IPS-15b (cell line): Measurements from ENCODE around the gene TTLL10.
"Not testable (repeated sequence)": the region's sequence is repeated elsewhere in the genome, so short reads cannot be mapped to it uniquely, and the experiment has no call there.

Source experiments
- H3K27me3 ChIP-seq: one replicate; pipeline ENCODE4 v1.6.1; 2013; ENCODE audit warnings: low read length; ENCODE audit not compliant: control insufficient read depth, insufficient read depth
- H3K36me3 ChIP-seq: one replicate; pipeline ENCODE4 v1.6.1; 2013; ENCODE audit warnings: low read length; ENCODE audit not compliant: control insufficient read depth, insufficient read depth
- H3K4me1 ChIP-seq: one replicate; pipeline ENCODE4 v1.6.1; 2013; ENCODE audit warnings: mild to moderate bottlenecking, low read length; ENCODE audit not compliant: control insufficient read depth, insufficient read depth
- H3K4me3 ChIP-seq: one replicate; pipeline ENCODE4 v1.5.1; 2013; ENCODE audit warnings: low read depth, low read length
- H3K9ac ChIP-seq: one replicate; pipeline ENCODE4 v1.6.1; 2013; ENCODE audit warnings: low read depth, mild to moderate bottlenecking, low read length
- H3K9me3 ChIP-seq: one replicate; pipeline ENCODE4 v1.6.1; 2013; ENCODE audit warnings: mild to moderate bottlenecking, low read length; ENCODE audit not compliant: control insufficient read depth, insufficient read depth

Gene TTLL10

DNA sequence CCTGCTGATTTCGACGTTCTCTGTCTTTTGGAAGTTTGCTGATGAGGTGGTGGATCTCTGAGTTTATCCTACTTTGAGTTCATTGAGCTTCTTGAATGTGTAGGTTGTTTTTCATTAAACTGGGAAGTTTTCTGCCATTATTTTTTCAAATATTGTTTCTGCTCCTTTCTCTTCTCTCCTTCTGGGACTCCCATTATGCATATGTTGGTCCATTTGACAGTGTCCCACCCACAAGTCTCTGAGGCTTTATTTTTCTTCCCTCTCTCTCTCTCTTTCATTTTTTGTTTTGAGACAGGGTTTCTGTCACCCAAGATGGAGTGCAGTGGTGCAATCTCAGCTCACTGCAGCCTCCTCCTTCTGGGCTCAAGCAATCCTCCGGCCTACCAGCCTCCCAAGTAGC, 21.0 kb downstream of the TTLL10 start:
- peaks cover 5% of the 10 kb centered on the region for H3K9me3 ChIP-seq
- no peaks in the 10 kb centered on the region for H3K4me1 ChIP-seq
- no peak overlapping the region for H3K9ac ChIP-seq
- no peaks in the 10 kb centered on the region for H3K36me3 ChIP-seq
- H3K4me3 ChIP-seq: no peak overlapping the region
- H3K27me3 ChIP-seq: no peaks in the 10 kb centered on the region

DNA sequence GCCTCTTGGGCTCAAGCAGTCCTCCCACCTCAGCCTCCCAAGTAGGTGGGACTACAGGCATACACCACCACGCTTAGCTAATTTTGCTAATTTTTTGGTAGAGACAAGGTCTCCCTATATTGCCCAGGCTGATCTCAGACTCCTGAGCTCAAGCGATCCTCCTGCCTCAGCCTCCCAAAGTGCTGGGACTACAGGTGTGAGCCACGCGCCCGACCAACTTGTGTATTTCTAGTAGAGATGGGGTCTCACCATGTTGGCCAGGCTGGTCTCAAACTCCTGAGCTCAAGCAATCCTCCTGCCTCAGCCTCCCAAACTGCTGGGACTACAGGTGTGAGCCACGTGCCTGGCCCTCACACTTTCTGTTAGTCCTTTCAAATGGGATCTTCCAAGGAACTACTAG, 22.0 kb downstream of the TTLL10 start:
- not testable (repeated sequence) for H3K9ac ChIP-seq, H3K27me3 ChIP-seq, H3K9me3 ChIP-seq, H3K4me1 ChIP-seq, H3K36me3 ChIP-seq, H3K4me3 ChIP-seq

DNA sequence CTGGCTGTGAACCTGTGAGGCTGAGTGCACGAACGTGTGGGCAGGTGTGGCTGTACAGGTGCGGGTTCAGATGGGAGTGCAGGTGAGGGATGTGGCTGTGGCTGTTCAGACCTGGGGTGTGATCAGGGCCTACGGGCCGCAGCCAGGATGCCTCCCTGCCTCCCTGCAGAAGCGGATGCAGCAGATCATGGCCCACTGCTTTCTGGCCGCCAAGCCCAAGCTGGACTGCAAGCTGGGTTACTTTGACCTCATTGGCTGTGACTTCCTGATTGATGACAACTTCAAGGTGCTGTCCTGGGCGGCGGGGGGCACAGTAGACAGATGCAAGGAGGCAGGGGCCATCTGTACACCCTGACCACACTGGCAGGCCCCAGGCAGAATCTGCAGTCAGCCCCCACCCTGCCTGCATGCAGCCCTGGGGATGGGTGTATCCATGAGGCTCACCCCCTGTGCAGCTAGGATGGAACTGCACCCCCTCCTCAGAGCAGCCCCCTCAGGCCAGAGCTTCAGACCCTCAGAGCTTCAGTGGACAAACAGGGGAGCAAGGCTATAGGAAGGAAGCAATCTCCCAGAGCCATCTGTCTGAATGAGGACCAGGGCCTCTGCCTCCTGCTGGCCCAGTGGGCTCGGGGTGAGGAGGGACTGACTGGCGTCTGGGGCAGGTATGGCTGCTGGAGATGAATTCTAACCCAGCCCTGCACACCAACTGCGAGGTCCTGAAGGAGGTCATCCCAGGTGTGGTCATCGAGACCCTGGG, 22.9 kb downstream of the TTLL10 start:
- H3K27me3 ChIP-seq: no peaks in the 10 kb centered on the region
- H3K4me1 ChIP-seq: no peaks in the 10 kb centered on the region
- no peaks in the 10 kb centered on the region for H3K36me3 ChIP-seq
- H3K9ac ChIP-seq: no peak overlapping the region
- H3K4me3 ChIP-seq: no peak overlapping the region
- H3K9me3 ChIP-seq: no peaks in the 10 kb centered on the region

DNA sequence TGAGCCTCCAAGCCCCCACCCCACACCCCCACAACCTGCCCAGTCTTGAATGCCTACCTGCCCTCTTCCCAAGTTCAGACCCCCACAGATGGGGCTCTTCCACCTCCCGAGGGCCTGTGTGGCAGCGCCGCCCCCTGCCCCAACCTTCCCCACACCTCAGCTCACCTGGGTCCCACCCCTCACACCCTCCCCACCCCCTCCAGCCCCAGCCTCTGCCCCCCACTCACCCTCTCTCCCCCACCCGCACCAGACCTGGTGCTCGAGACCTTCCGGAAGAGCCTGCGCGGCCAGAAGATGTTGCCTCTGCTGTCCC, 23.5 kb downstream of the TTLL10 start:
- H3K9ac ChIP-seq: no peak overlapping the region
- no peaks in the 10 kb centered on the region for H3K4me1 ChIP-seq

DNA sequence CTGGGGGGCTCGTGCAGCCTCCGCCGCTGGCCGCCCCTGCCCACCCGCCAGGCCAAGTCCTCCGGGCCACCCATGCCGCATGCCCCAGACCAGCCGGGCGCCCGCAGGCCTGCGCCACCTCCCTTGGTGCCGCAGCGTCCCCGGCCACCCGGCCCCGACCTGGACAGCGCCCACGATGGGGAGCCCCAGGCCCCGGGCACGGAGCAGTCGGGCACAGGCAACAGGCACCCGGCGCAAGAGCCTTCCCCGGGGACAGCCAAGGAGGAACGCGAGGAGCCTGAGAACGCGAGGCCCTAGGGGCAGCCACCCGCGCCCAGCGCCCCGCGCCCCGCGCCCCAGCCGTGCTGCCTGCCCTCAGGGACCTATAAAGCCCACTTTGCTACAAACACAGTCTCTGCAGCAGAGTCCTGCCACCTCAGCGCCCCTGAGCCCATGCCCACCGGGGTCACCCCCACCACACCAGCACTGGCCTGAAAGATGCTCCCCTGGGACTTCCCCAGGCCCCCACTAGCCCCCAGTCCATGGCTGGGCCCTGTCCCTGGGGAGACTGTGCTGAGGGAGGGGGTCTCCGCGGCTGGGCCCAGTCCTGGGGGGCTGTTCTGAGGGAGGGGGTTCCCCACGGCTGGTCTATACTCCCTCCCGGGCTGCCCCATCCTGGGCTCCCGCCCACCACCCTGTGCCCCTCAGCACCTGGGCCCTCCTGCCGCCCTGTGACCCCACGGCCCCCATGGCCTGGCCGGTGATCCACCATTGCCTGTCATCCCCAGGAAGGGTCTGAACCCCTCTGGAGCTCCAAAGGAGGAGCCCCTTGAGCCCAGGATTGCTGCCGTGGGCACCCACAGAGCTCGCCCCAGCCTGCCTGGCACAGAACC, 24.1 kb downstream of the TTLL10 start:
- H3K27me3 ChIP-seq: no peaks in the 10 kb centered on the region
- no peaks in the 10 kb centered on the region for H3K4me1 ChIP-seq
- H3K4me3 ChIP-seq: no peak overlapping the region
- no peaks in the 10 kb centered on the region for H3K36me3 ChIP-seq
- H3K9me3 ChIP-seq: no peaks in the 10 kb centered on the region
- H3K9ac ChIP-seq: no peak overlapping the region

More for the DNA sequence above, 23.5 kb downstream of the TTLL10 start:
- Histone ChIP-seq H3K9me3 (no peaks in the 10 kb centered on the region), H3K27me3 (no peaks in the 10 kb centered on the region), H3K36me3 (no peaks in the 10 kb centered on the region), H3K4me3 (no peak overlapping the region)

DNA sequence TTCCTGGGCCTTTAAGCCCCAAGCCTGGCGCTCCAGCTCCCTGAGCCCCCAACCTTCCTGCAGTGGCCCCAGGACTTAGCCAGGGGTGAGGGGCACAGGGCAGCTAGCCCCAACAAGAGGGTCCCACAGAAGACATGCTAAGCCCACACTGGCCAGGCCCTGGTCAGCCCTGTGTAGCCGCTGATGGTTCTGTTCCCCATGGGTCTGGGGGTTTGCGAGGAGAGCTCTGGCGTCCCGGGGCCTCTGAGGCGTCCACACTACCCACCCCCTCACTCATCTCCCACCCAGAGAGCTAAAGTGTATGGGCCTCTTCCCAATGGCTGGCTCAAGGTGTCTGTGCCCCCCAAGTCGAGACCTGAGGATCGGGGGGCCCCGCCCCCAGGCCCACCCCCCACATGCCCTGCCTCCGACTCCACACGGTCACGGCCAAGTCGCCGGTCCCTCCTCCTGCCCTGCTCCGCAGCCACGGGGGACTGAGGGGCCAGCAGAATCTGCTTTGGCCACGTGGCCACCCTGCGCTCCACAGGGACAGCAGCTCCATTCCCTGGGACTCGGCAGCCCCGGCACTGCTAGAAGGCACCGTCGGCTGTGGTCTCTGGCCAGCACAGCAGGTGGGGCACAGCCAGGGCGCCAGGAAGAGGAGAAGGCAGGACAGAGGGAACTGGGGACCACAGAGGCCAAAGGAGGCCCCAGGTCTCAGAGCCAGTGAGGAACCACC, 24.9 kb downstream of the TTLL10 start:
- Histone ChIP-seq H3K4me3 (no peak overlapping the region), H3K27me3 (no peaks in the 10 kb centered on the region), H3K4me1 (no peaks in the 10 kb centered on the region), H3K9ac (no peak overlapping the region), H3K36me3 (no peaks in the 10 kb centered on the region), H3K9me3 (no peaks in the 10 kb centered on the region)

DNA sequence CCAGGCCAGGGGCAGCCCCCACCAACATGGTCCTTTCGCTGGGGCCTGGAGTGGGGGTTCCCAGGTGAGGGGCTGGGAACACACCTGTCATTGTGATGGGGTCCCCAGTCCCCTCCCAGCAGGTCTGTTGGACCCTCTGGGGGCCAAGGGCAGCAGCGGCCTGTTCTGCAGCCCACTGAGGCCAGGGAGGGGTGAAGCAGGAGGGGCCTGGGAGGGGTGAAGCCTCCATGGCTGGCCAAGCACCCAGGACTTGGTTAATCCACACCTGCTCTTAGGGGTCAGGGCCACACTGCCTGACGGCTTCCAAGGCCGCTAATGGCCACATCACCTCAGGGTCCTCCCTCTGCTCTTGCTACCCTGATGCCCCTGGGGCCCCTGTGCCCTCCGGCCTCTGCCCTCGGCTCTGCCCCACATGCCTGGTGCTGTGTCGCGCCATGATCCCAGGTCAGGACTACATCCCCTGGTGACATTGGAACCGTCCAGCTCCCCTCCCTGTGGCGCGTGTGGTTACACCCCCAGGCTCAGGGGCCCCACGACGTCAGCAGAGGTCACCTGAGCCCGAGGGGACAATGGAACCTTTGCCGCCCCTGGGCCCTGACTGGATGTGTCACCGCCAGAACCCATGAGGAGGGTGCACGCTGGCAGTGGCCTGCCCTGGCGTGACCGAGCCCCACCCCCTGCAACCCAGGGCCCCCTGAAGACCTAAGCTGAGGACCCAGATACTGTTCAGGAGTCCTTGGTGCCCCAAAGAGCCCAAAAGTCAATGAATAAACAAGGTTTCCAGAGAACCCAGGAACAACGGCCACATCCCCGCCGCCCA, 25.7 kb downstream of the TTLL10 start:
- H3K27me3 ChIP-seq: no peaks in the 10 kb centered on the region
- no peaks in the 10 kb centered on the region for H3K36me3 ChIP-seq
- H3K9ac ChIP-seq: no peak overlapping the region
- no peaks in the 10 kb centered on the region for H3K9me3 ChIP-seq
- no peak overlapping the region for H3K4me3 ChIP-seq
- no peaks in the 10 kb centered on the region for H3K4me1 ChIP-seq

DNA sequence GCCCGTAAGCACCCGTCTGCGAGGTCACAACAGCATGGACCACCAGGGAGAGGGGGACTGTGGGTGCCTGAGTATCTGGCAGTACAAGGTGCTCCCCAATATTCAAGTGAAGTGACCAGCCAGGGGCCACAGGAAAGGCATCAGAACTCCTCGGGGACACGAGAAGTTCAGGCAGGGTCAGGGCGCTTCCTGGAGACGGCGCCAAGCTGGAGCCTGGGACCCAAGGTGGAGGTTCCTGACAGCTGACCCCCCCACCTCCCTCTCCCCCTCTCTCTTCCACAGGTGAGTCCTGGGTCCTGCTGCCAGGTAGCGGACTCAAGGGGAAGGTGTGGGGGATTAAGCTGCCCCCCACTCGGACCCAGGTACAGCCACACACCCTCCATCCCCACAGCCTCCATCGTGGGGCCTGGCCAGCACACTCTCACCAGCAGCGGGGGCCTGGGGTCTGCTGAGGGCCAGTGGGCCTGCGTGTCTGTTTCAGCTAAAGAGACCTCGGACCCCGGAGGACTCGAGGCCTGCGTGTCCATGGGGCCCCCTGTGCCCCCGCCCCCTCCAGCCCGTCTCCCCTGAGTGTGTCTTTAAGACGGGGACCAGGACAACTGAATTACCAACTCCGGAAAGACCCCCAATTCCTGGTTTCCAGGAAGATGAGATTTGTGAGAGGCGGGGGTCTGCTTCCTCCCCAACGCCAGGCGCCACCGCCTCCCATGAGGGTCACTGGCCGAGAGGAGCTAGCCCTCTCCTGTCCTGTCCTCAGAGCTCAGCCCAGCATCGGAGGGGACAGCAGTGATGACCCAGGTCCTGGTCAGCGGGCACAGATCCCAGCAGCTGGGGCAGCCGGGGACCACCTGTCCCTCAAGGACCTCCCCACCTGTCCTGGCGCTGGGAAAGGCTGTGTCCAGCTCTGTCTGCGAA, 26.5 kb downstream of the TTLL10 start:
- H3K9ac ChIP-seq: no peak overlapping the region
- H3K4me1 ChIP-seq: no peaks in the 10 kb centered on the region

DNA sequence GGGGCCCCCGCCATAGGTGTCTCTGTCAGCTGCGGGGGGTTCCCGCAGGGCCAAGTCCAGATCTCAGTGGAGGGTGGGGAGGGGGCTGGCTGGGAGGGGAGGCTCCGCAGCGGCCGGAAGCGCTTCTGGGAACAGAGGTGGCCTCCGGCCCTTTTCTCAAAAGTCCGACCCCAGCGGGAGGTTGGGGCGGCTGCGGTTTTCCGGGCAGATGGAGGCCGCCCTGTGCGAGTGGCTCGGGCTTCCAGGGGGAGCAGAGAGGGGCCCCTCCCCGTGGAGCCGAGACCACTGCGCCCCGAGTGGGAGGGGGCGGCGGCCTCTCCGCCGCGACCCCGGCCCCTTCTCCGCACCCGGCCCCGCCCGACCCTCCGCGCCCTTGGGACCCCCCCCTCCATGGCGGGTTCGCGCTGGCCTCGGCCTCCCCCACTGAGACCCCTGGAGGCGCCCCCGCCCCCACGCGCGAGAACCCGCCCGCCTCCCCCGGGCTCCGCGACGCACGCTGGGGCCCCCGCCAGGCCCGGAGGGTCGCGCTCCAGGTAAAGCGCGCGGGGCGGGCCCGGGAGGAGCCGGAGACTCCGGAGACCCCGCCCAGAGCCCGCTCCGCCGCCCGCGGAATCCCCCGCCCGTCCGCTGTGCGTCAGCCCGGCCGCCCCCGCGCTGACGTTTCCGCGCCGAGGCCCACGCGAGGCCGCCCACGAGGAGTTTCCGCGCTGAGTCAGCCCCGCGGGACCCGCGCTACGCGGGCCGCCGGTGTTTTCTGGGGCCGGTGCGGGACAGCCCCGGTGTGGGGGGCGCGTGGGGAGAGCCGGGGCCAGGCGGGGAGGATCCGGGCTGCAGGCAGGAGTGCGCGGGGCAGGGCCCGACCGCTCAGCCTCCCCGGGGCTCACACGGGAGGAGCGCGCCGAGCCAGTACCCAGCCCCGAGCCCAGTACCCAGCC, 27.5 kb downstream of the TTLL10 start:
- Histone ChIP-seq H3K9ac (no peak overlapping the region), H3K36me3 (no peaks in the 10 kb centered on the region), H3K27me3 (peaks cover 2% of the 10 kb centered on the region), H3K4me1 (no peaks in the 10 kb centered on the region), H3K4me3 (no peak overlapping the region), H3K9me3 (no peaks in the 10 kb centered on the region)

More for the DNA sequence above, 26.5 kb downstream of the TTLL10 start:
- H3K4me3 ChIP-seq: no peak overlapping the region
- no peaks in the 10 kb centered on the region for H3K36me3 ChIP-seq
- H3K9me3 ChIP-seq: no peaks in the 10 kb centered on the region
- no peaks in the 10 kb centered on the region for H3K27me3 ChIP-seq
